Measurements from ENCODE around the gene LRRC8A. TPM values are rescaled to one million over a fixed set of nuclear protein-coding genes. Genes with fewer than 3 reads are reported as not detected.
"Not testable (repeated sequence)": the region's sequence is repeated elsewhere in the genome, so short reads cannot be mapped to it uniquely, and the experiment has no call there.

Gene LRRC8A
- total RNA-seq (2012; rRNA removed) = 30.2 and 36.7 TPM in 2 replicates

- no peaks in the 10 kb centered on the region for H3K9me3 ChIP-seq (replicated peaks; ENCODE audit: low read length)
- no peaks in the 10 kb centered on the region for H3K27me3 ChIP-seq (ENCODE audit: control insufficient read depth, insufficient read depth, low read length)
- peak within 1 kb of the TSS; percentile 87 for H3K9ac ChIP-seq (ENCODE audit: low read depth, low read length)
- peak within 1 kb of the TSS; percentile 92 for H3K4me2 ChIP-seq (ENCODE audit: low read length)
- peaks cover 41% of the 10 kb centered on the region for H3K4me1 ChIP-seq (ENCODE audit: control insufficient read depth, insufficient read depth, low read length)
- H3K36me3 ChIP-seq (ENCODE audit: insufficient read depth, low read length) = peaks cover 27% of the 10 kb centered on the region
- peak within 1 kb of the TSS; percentile 96 for H3K4me3 ChIP-seq (ENCODE audit: low read length)
These were observed at the start of gene LRRC8A, which contains the start of gene KYAT1 for GRCh38 chr9:128881884-128882676. Gene LRRC8A, plus strand, starts transcription at chr9:128882133. Its CDS starts 25,032 bp downstream, at chr9:128907165. Gene KYAT1, minus strand, starts transcription at chr9:128881950. Its CDS starts 36,545 bp downstream, at chr9:128845405.

- H3K4me3 ChIP-seq (ENCODE audit: low read length) = no peak overlapping the region
- no peaks in the 10 kb centered on the region for H3K27me3 ChIP-seq (ENCODE audit: control insufficient read depth, insufficient read depth, low read length)
- no peaks in the 10 kb centered on the region for H3K9me3 ChIP-seq (replicated peaks; ENCODE audit: low read length)
- peaks cover 3% of the 10 kb centered on the region for H3K4me1 ChIP-seq (ENCODE audit: control insufficient read depth, insufficient read depth, low read length)
- no peak overlapping the region for H3K4me2 ChIP-seq (ENCODE audit: low read length)
- H3K9ac ChIP-seq (ENCODE audit: low read depth, low read length) = no peak overlapping the region
- peaks cover 8% of the 10 kb centered on the region for H3K36me3 ChIP-seq (ENCODE audit: insufficient read depth, low read length)
These were observed 48.2 kb upstream of the LRRC8A start for GRCh38 chr9:128833696-128834095.

GRCh38 chr9:128835246-128836210, 46.4 kb upstream of the LRRC8A start:
- H3K9me3 ChIP-seq (replicated peaks; ENCODE audit: low read length) = no peaks in the 10 kb centered on the region

GRCh38 chr9:128836509-128837145, 45.3 kb upstream of the LRRC8A start:
- H3K4me2 ChIP-seq (ENCODE audit: low read length) = no peak overlapping the region
- H3K4me1 ChIP-seq (ENCODE audit: control insufficient read depth, insufficient read depth, low read length) = no peaks in the 10 kb centered on the region
- no peak overlapping the region for H3K4me3 ChIP-seq (ENCODE audit: low read length)
- H3K9me3 ChIP-seq (replicated peaks; ENCODE audit: low read length) = no peaks in the 10 kb centered on the region
- peaks cover 8% of the 10 kb centered on the region for H3K36me3 ChIP-seq (ENCODE audit: insufficient read depth, low read length)
- no peak overlapping the region for H3K9ac ChIP-seq (ENCODE audit: low read depth, low read length)
- H3K27me3 ChIP-seq (ENCODE audit: control insufficient read depth, insufficient read depth, low read length) = no peaks in the 10 kb centered on the region

More at GRCh38 chr9:128835246-128836210, 46.4 kb upstream of the LRRC8A start:
- Histone ChIP-seq H3K4me3 (ENCODE audit: low read length) (no peak overlapping the region), H3K27me3 (ENCODE audit: control insufficient read depth, insufficient read depth, low read length) (no peaks in the 10 kb centered on the region), H3K4me1 (ENCODE audit: control insufficient read depth, insufficient read depth, low read length) (no peaks in the 10 kb centered on the region), H3K4me2 (ENCODE audit: low read length) (no peak overlapping the region), H3K36me3 (ENCODE audit: insufficient read depth, low read length) (peaks cover 8% of the 10 kb centered on the region), H3K9ac (ENCODE audit: low read depth, low read length) (no peak overlapping the region)

GRCh38 chr9:128838338-128838737, 43.6 kb upstream of the LRRC8A start:
- H3K36me3 ChIP-seq (ENCODE audit: insufficient read depth, low read length) = peaks cover 7% of the 10 kb centered on the region
- no peak overlapping the region for H3K4me3 ChIP-seq (ENCODE audit: low read length)

GRCh38 chr9:128840524-128840923, 41.4 kb upstream of the LRRC8A start:
- Histone ChIP-seq H3K36me3 (ENCODE audit: insufficient read depth, low read length) (peaks cover 6% of the 10 kb centered on the region), H3K4me1 (ENCODE audit: control insufficient read depth, insufficient read depth, low read length) (peaks cover 4% of the 10 kb centered on the region), H3K9me3 (replicated peaks; ENCODE audit: low read length) (no peaks in the 10 kb centered on the region), H3K27me3 (ENCODE audit: control insufficient read depth, insufficient read depth, low read length) (no peaks in the 10 kb centered on the region), H3K4me2 (ENCODE audit: low read length) (no peak overlapping the region), H3K9ac (ENCODE audit: low read depth, low read length) (no peak overlapping the region), H3K4me3 (ENCODE audit: low read length) (no peak overlapping the region)

More at GRCh38 chr9:128838338-128838737, 43.6 kb upstream of the LRRC8A start:
- H3K9ac ChIP-seq (ENCODE audit: low read depth, low read length) = no peak overlapping the region
- H3K4me2 ChIP-seq (ENCODE audit: low read length) = no peak overlapping the region
- H3K27me3 ChIP-seq (ENCODE audit: control insufficient read depth, insufficient read depth, low read length) = no peaks in the 10 kb centered on the region
- H3K4me1 ChIP-seq (ENCODE audit: control insufficient read depth, insufficient read depth, low read length) = no peaks in the 10 kb centered on the region
- no peaks in the 10 kb centered on the region for H3K9me3 ChIP-seq (replicated peaks; ENCODE audit: low read length)

GRCh38 chr9:128841694-128842492, 40.0 kb upstream of the LRRC8A start:
- no peak overlapping the region for H3K9ac ChIP-seq (ENCODE audit: low read depth, low read length)
- H3K36me3 ChIP-seq (ENCODE audit: insufficient read depth, low read length) = peaks cover 6% of the 10 kb centered on the region
- H3K4me1 ChIP-seq (ENCODE audit: control insufficient read depth, insufficient read depth, low read length) = peaks cover 7% of the 10 kb centered on the region
- H3K9me3 ChIP-seq (replicated peaks; ENCODE audit: low read length) = no peaks in the 10 kb centered on the region
- H3K4me3 ChIP-seq (ENCODE audit: low read length) = no peak overlapping the region
- H3K4me2 ChIP-seq (ENCODE audit: low read length) = no peak overlapping the region
- H3K27me3 ChIP-seq (ENCODE audit: control insufficient read depth, insufficient read depth, low read length) = no peaks in the 10 kb centered on the region

- H3K4me3 ChIP-seq (ENCODE audit: low read length); H3K9me3 ChIP-seq (replicated peaks; ENCODE audit: low read length); H3K4me1 ChIP-seq (ENCODE audit: control insufficient read depth, insufficient read depth, low read length); H3K9ac ChIP-seq (ENCODE audit: low read depth, low read length); H3K4me2 ChIP-seq (ENCODE audit: low read length); H3K36me3 ChIP-seq (ENCODE audit: insufficient read depth, low read length); H3K27me3 ChIP-seq (ENCODE audit: control insufficient read depth, insufficient read depth, low read length): not testable (repeated sequence)
These were observed 38.8 kb upstream of the LRRC8A start for GRCh38 chr9:128843171-128843570.

GRCh38 chr9:128845186-128845931, 36.6 kb upstream of the LRRC8A start:
- no peak overlapping the region for H3K4me2 ChIP-seq (ENCODE audit: low read length)
- H3K27me3 ChIP-seq (ENCODE audit: control insufficient read depth, insufficient read depth, low read length) = no peaks in the 10 kb centered on the region
- no peak overlapping the region for H3K9ac ChIP-seq (ENCODE audit: low read depth, low read length)
- peaks cover 2% of the 10 kb centered on the region for H3K9me3 ChIP-seq (replicated peaks; ENCODE audit: low read length)
- peaks cover 6% of the 10 kb centered on the region for H3K36me3 ChIP-seq (ENCODE audit: insufficient read depth, low read length)
- H3K4me3 ChIP-seq (ENCODE audit: low read length) = no peak overlapping the region
- peaks cover 7% of the 10 kb centered on the region for H3K4me1 ChIP-seq (ENCODE audit: control insufficient read depth, insufficient read depth, low read length)

GRCh38 chr9:128846680-128847030, 35.3 kb upstream of the LRRC8A start:
- H3K9me3 ChIP-seq (replicated peaks; ENCODE audit: low read length) = peaks cover 2% of the 10 kb centered on the region
- no peaks in the 10 kb centered on the region for H3K27me3 ChIP-seq (ENCODE audit: control insufficient read depth, insufficient read depth, low read length)
- H3K9ac ChIP-seq (ENCODE audit: low read depth, low read length) = no peak overlapping the region
- no peak overlapping the region for H3K4me3 ChIP-seq (ENCODE audit: low read length)
- peaks cover 7% of the 10 kb centered on the region for H3K4me1 ChIP-seq (ENCODE audit: control insufficient read depth, insufficient read depth, low read length)
- H3K4me2 ChIP-seq (ENCODE audit: low read length) = no peak overlapping the region
- H3K36me3 ChIP-seq (ENCODE audit: insufficient read depth, low read length) = peaks cover 6% of the 10 kb centered on the region

Measured in skeletal muscle satellite cell (primary cell).